HepG2 (cell line): ENCODE results near the gene TPM2. TPM values are rescaled to one million over a fixed set of nuclear protein-coding genes. Genes with fewer than 3 reads are reported as not detected.

Experiments
- ATAC-seq: fragments of 200-7000 bp; cut with Tn5 transposase; 3 replicates; pipeline ENCODE4 v1.9.1; 2020; ENCODE audit warnings: mild to moderate bottlenecking, moderate library complexity
- BruUV-seq: library from RNA; stranded (reverse); fragments of 400-500 nt; replicated peaks from 2 replicates; lab custom pipeline; 2021; lab: Mats Ljungman, UMichigan
- CTCF ChIA-PET: fragments of 300-600 bp; formaldehyde crosslinking; extraction: SDS; loops from one replicate; lab custom pipeline; 2021; ENCODE audit warnings: low total read pairs, inconsistent platforms, low intra/inter-chr PET ratio; lab: Yijun Ruan, JAX
- POLR2A ChIA-PET: fragments of 350-600 bp; sonication (Branson Sonifier 250); formaldehyde crosslinking; loops from one replicate; lab custom pipeline; 2020; ENCODE audit warnings: antibody characterized with exemption, inconsistent platforms; lab: Yijun Ruan, JAX
- DNase-seq: peaks from one replicate; pipeline ENCODE4 v3.0.0-alpha.2; 2015; ENCODE audit warnings: low spot score
- FAIRE-seq: peaks from 3 replicates; lab custom pipeline; 2011; peaks lifted over from hg19 to GRCh38; lab: Jason Lieb, UNC
- H2AFZ ChIP-seq: one replicate; pipeline ENCODE4 v1.6.1; 2011; ENCODE audit warnings: low read length, inconsistent platforms
- H3K27ac ChIP-seq: fragments of 300-600 bp; 3 replicates; pipeline ENCODE4 v1.8.0; 2011; ENCODE audit warnings: mixed run types, mild to moderate bottlenecking, mixed read lengths, low read length, inconsistent platforms; ENCODE audit not compliant: insufficient read depth; ENCODE audit errors: extremely low read length
- H3K27me3 ChIP-seq, 2 experiments: fragments of 200-600 bp in 1 of 2; 2 replicates in 1 of 2; 3 replicates in 1 of 2; pipeline versions ENCODE4 v1.6.0 to v1.8.0; 2011; ENCODE audit warnings: low read length in 2 of 2, mild to moderate bottlenecking in 2 of 2, moderate library complexity in 2 of 2, inconsistent platforms in 1 of 2; ENCODE audit not compliant: insufficient read depth in 2 of 2, control insufficient read depth in 1 of 2
- H3K36me3 ChIP-seq, 2 experiments: fragments of 200-600 bp in 1 of 2; replicated peaks in 1 of 2; 2 replicates in 1 of 2; 3 replicates in 1 of 2; pipeline versions ENCODE4 v1.5.1 to v1.8.0; 2011; ENCODE audit warnings: low read length in 2 of 2, inconsistent platforms in 1 of 2; ENCODE audit not compliant: insufficient read depth in 2 of 2, control insufficient read depth in 1 of 2
- H3K4me1 ChIP-seq: 2 replicates; pipeline ENCODE4 v1.5.1; 2012; ENCODE audit warnings: low read length, inconsistent platforms; ENCODE audit not compliant: insufficient read depth
- H3K4me2 ChIP-seq: 2 replicates; pipeline ENCODE4 v1.6.0; 2011; ENCODE audit warnings: low read depth, low read length, inconsistent platforms
- H3K4me3 ChIP-seq, 3 experiments: fragments of 200-600 bp in 1 of 3; sonication (generic), shearing (Covaris generic) in 1 of 3; replicated peaks in 1 of 3; 2 replicates each; pipeline ENCODE4 v1.5.1; 2011 to 2016; ENCODE audit warnings: low read length in 3 of 3, inconsistent platforms in 2 of 3, low read depth in 2 of 3, mild to moderate bottlenecking in 2 of 3, control low read depth in 1 of 3, mixed read lengths in 1 of 3; ENCODE audit not compliant: insufficient read depth in 1 of 3
- H3K79me2 ChIP-seq: one replicate; pipeline ENCODE4 v1.6.1; 2011; ENCODE audit warnings: low read length, inconsistent platforms; ENCODE audit not compliant: insufficient read depth
- H3K9ac ChIP-seq: 2 replicates; pipeline ENCODE4 v1.6.0; 2011; ENCODE audit warnings: mild to moderate bottlenecking, low read depth, low read length, inconsistent platforms; ENCODE audit not compliant: insufficient read depth
- H3K9me3 ChIP-seq: 2 replicates; pipeline ENCODE4 v1.5.1; 2012; ENCODE audit warnings: mild to moderate bottlenecking, low read length
- H4K20me1 ChIP-seq: 2 replicates; pipeline ENCODE4 v1.6.0; 2011; ENCODE audit warnings: inconsistent platforms, mild to moderate bottlenecking, low read length, moderate library complexity; ENCODE audit not compliant: insufficient read depth
- BRCA1 ChIP-seq: sonication (generic); formaldehyde crosslinking; IDR thresholded peaks from 2 replicates; pipeline ENCODE4 v1.4.0; 2020; ENCODE audit warnings: missing genetic modification reagents
- ESRRA ChIP-seq: sonication (generic); formaldehyde crosslinking; IDR thresholded peaks from 2 replicates; pipeline ENCODE4 v1.5.1; 2020; ENCODE audit warnings: mild to moderate bottlenecking, low read depth, missing genetic modification reagents
- KDM3A ChIP-seq: IDR thresholded peaks from 2 replicates; pipeline ENCODE4 v1.6.1; 2018; ENCODE audit warnings: low read depth, missing compliant biosample characterization
- KLF6 ChIP-seq: IDR thresholded peaks from 2 replicates; pipeline ENCODE4 v1.8.0; 2016; ENCODE audit warnings: missing biosample characterization, missing genetic modification reagents
- MYNN ChIP-seq: sonication (generic); formaldehyde crosslinking; IDR thresholded peaks from 2 replicates; pipeline ENCODE4 v1.4.0; 2020; ENCODE audit warnings: mild to moderate bottlenecking, low read depth, missing genetic modification reagents
- RBM22 ChIP-seq: fragments of 200-400 bp; formaldehyde crosslinking; optimal IDR thresholded peaks from 2 replicates; pipeline ENCODE3; 2017; ENCODE audit warnings: mild to moderate bottlenecking, low read length, moderate library complexity
- RCOR2 ChIP-seq: IDR thresholded peaks from 2 replicates; pipeline ENCODE4 v1.6.1; 2016; ENCODE audit warnings: missing biosample characterization, missing genetic modification reagents
- ZFP36L1 ChIP-seq: sonication (generic); formaldehyde crosslinking; IDR thresholded peaks from 2 replicates; pipeline ENCODE4 v1.8.0; 2022; ENCODE audit warnings: mild to moderate bottlenecking, missing genetic modification reagents, moderate library complexity
- ZNF20 ChIP-seq: sonication (generic); formaldehyde crosslinking; IDR thresholded peaks from 2 replicates; pipeline ENCODE4 v1.4.0; 2020; ENCODE audit warnings: mild to moderate bottlenecking, moderate library complexity, missing genetic modification reagents
- ZNF24 ChIP-seq: fragments of 450-650 bp; IDR thresholded peaks from 2 replicates; pipeline ENCODE4 v1.6.1; 2017; ENCODE audit warnings: antibody characterized with exemption, mild to moderate bottlenecking
- ZNF317 ChIP-seq: sonication (generic); formaldehyde crosslinking; IDR thresholded peaks from 2 replicates; pipeline ENCODE4 v1.5.0; 2020; ENCODE audit warnings: mild to moderate bottlenecking, missing genetic modification reagents
- ZNF335 ChIP-seq: sonication (generic); formaldehyde crosslinking; IDR thresholded peaks from 2 replicates; pipeline ENCODE4 v1.4.0; 2020; ENCODE audit warnings: missing genetic modification reagents
- ZNF367 ChIP-seq: sonication (generic); formaldehyde crosslinking; IDR thresholded peaks from 2 replicates; pipeline ENCODE4 v1.4.0; 2020; ENCODE audit warnings: missing genetic modification reagents, borderline replicate concordance
- WGBS: methylation state at CpG from one replicate; pipeline ENCODE4 v1.1.6; 2017; ENCODE audit warnings: low lambda C conversion rate; 5-methylcytosine and 5-hydroxymethylcytosine counted together
- in situ Hi-C: cut with HindIII; loops from 2 replicates; pipeline ENCODE4 v1.10.0; 2017; ENCODE audit warnings: low pct_unique_long_range_greater_than_20kb; ENCODE audit not compliant: extremely low pct_ligation_motif_present
- intact Hi-C: fragments of 100-400 bp; cut with micrococcal nuclease; formaldehyde crosslinking; loops from one replicate; pipeline ENCODE4 v1.10.0; 2022; ENCODE audit not compliant: unreplicated experiment
- polyA plus RNA-seq, 8 experiments: library from polyadenylated mRNA; depleted of rRNA in 3 of 8; stranded (reverse) in 7 of 8; unstranded in 1 of 8; fragments of >200 nt; fragmentation: Illumina TruSeq in 4 of 8; extraction: Trizol in 4 of 8; gene quantifications; 2 replicates each; pipeline versions ENCODE4 v1.2.1 to v1.2.3, GENCODE V29; 2011 to 2016; ENCODE audit warnings: low read depth in 4 of 8, missing spikeins in 1 of 8, mixed read lengths in 1 of 8; ENCODE audit not compliant: insufficient read depth in 1 of 8
- total RNA-seq, 5 experiments: library from RNA; depleted of rRNA; stranded (reverse); fragments of >200 nt; fragmentation: Illumina TruSeq; extraction: Trizol; gene quantifications; 2 replicates each; pipeline ENCODE4 v1.2.3, GENCODE V29; 2016; ENCODE audit warnings: low read depth in 1 of 5
- TF ChIP-seq, protein P1 (sequence below): sonication (generic); formaldehyde crosslinking; IDR thresholded peaks from 2 replicates; pipeline ENCODE4 v1.4.0; 2020; ENCODE audit warnings: low read depth, missing genetic modification reagents

The TPM2 gene
- total and polyA plus RNA-seq, 2 of the 13 experiments (the other 11 are each of a cell fraction or from before 2014, with no cell fraction given) = 3.1 to 10.7 TPM

DNA sequence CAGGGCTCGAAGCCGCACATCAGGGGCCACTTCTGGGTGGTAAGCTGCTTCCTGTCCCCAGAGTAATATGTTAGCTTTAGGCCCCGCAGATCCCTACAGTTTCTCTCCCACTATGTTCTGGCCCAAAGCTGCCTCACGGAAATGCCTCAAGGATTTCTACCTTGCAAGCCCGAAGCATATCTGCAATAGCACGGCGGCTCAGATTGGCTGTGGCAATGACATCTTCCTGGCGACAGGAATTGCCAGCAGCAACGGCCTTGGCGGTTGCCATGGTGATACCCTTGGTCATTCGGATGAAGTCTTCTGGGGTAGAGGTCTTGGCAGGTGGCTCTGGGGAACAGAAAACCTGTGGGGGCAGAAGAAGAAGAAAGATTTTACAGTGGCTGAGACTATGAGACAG, 10.3 kb upstream of the TPM2 start (continued):
- no peak for TF ChIP-seq ZFP36L1
- TF ChIP-seq ZNF317 (CRISPR knock-in tag) = no peak
- no peak for TF ChIP-seq ESRRA (CRISPR knock-in tag)
- no peak for TF ChIP-seq RBM22
- no peak for TF ChIP-seq KLF6 (CRISPR knock-in tag)
- no peak for TF ChIP-seq ZNF335
- no peak for TF ChIP-seq BRCA1 (CRISPR knock-in tag)
- TF ChIP-seq KDM3A (CRISPR knock-in tag) = no peak
- no peak for TF ChIP-seq MYNN

DNA sequence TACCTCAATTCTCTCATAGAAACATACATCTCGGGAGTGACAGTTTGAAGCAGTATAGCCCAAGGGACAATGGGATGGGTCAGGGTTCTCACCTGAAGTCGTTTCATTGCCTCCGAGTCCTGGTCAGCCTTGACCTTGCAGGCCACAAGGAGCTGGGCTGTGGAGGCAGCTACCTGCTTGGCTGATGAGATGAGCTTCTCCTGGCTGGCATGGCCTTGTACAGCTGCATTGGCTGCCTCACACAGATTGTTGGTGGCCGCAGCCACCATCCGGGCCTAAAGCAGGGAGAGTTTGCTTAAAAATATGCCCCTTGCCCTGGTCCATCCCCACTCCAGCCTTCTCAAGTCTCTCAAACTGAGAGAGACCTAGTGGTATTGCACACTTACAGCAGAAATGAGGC, 8.5 kb upstream of the TPM2 start:
- CTCF ChIA-PET = no interaction called here
- Histone ChIP-seq H3K27ac (no peak overlapping the region), H3K9me3 (no peaks in the 10 kb centered on the region), H3K4me2 (no peak overlapping the region)
- ATAC-seq = no peak
- no peak for TF ChIP-seq ZNF20 (CRISPR knock-in tag)
- TF ChIP-seq RCOR2 (CRISPR knock-in tag) = no peak
- no peak for TF ChIP-seq ZNF24
- TF ChIP-seq, protein P1, sequence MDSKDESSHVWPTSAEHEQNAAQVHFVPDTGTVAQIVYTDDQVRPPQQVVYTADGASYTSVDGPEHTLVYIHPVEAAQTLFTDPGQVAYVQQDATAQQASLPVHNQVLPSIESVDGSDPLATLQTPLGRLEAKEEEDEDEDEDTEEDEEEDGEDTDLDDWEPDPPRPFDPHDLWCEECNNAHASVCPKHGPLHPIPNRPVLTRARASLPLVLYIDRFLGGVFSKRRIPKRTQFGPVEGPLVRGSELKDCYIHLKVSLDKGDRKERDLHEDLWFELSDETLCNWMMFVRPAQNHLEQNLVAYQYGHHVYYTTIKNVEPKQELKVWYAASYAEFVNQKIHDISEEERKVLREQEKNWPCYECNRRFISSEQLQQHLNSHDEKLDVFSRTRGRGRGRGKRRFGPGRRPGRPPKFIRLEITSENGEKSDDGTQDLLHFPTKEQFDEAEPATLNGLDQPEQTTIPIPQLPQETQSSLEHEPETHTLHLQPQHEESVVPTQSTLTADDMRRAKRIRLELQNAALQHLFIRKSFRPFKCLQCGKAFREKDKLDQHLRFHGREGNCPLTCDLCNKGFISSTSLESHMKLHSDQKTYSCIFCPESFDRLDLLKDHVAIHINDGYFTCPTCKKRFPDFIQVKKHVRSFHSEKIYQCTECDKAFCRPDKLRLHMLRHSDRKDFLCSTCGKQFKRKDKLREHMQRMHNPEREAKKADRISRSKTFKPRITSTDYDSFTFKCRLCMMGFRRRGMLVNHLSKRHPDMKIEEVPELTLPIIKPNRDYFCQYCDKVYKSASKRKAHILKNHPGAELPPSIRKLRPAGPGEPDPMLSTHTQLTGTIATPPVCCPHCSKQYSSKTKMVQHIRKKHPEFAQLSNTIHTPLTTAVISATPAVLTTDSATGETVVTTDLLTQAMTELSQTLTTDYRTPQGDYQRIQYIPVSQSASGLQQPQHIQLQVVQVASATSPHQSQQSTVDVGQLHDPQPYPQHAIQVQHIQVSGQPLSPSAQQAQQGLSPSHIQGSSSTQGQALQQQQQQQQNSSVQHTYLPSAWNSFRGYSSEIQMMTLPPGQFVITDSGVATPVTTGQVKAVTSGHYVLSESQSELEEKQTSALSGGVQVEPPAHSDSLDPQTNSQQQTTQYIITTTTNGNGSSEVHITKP = no peak
- no peak for TF ChIP-seq ZNF367
- TF ChIP-seq, all 625 proteins: peak for 0
- BruUV-seq = no TSS peak
- no peaks in the 10 kb centered on the region for H3K79me2 ChIP-seq
- no peak overlapping the region for H3K9ac ChIP-seq
- intact Hi-C loops (loop anchor here (10.0 kb wide), 1 partner anchor 53 kb away; no protein-coding TSS in a partner anchor), in situ Hi-C loops (loop anchor here (5.0 kb wide), 1 partner anchor 36 kb away; no protein-coding TSS in a partner anchor)
- POLR2A ChIA-PET = interaction anchor here (1.7 kb wide), 1 partner anchor 34 kb away, joined by 5 read pairs; the partner anchor contains the start of genes CREB3 and TLN1
- FAIRE-seq (no peak), DNase-seq (no peak)
- no CpG with 5 or more reads among the region's 5 CpGs for WGBS
- no peaks in the 10 kb centered on the region for H4K20me1 ChIP-seq
- peaks cover 17% of the 10 kb centered on the region for H3K4me1 ChIP-seq
- H3K4me3 ChIP-seq = no peak overlapping the region
- peaks cover 31 to 63% of the 10 kb centered on the region in 2 experiments for H3K36me3 ChIP-seq
- H3K27me3 ChIP-seq = no peaks in the 10 kb centered on the region
- H2AFZ ChIP-seq = no peak overlapping the region
